A549 (cell line): ENCODE data around the gene HDAC5.

ENCODE experiments used
- MAFK ChIP-seq: fragments of 450-650 bp; IDR thresholded peaks from 2 replicates; pipeline ENCODE4 v1.6.1; 2014; ENCODE audit not compliant: partially characterized antibody
- ZFP36 ChIP-seq: fragments of 450-650 bp; IDR thresholded peaks from 2 replicates; pipeline ENCODE4 v1.6.1; 2014; ENCODE audit warnings: borderline replicate concordance; ENCODE audit not compliant: partially characterized antibody
- TF ChIP-seq, protein P1 (sequence below): fragments of >200 bp; sonication (Bioruptor Twin); formaldehyde crosslinking; IDR thresholded peaks from 3 replicates; pipeline ENCODE4 v1.5.1; 2016

GRCh38 chr17:44105941-44106340 is 17.5 kb downstream of the HDAC5 start:
- TF ChIP-seq, protein P1, sequence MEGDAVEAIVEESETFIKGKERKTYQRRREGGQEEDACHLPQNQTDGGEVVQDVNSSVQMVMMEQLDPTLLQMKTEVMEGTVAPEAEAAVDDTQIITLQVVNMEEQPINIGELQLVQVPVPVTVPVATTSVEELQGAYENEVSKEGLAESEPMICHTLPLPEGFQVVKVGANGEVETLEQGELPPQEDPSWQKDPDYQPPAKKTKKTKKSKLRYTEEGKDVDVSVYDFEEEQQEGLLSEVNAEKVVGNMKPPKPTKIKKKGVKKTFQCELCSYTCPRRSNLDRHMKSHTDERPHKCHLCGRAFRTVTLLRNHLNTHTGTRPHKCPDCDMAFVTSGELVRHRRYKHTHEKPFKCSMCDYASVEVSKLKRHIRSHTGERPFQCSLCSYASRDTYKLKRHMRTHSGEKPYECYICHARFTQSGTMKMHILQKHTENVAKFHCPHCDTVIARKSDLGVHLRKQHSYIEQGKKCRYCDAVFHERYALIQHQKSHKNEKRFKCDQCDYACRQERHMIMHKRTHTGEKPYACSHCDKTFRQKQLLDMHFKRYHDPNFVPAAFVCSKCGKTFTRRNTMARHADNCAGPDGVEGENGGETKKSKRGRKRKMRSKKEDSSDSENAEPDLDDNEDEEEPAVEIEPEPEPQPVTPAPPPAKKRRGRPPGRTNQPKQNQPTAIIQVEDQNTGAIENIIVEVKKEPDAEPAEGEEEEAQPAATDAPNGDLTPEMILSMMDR = no peak
- no peak for TF ChIP-seq MAFK
- no peak for TF ChIP-seq ZFP36
